ENCODE data around the gene HRNR. TPM values are rescaled to one million over a fixed set of nuclear protein-coding genes. Genes with fewer than 3 reads are reported as not detected.
A peak's percentile ranks its signal among the peaks of the same experiment; 100 is the strongest.

The HRNR gene
- polyA plus RNA-seq, 1 of the 3 experiments (the other 2 are of a cell fraction): not detected

DNA sequence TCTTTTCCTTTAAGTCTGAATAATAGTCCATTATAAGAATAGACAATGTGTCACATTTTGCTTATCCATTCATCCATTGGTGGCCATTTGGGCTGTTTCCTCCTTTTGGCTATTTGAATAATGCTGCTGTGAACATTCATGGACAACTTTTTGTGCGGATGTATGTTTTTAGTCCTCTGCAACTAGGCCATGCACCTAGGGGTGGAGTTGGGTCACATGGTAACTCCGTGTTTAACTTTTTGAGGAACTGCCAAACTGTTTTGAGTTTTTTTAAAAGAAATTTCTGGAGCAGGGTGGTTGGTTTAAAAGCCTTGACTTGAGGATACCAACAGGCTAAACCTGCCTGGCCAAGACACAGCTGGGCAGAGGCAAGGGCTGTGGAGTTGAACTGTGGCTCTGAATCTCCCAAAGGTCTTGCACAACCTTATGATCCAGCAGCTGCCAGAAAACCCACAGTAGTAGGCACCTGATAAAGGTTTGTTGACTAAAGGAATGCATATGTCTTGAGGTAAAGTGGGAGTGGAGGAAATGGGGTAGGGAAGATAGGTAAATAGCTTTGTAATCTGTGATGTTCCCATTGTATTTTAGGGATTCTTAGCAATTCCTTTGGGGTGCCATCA, 59.4 kb downstream of the HRNR start:
- H3F3A ChIP-seq (replicated peaks; ENCODE audit: insufficient read depth): peaks cover 17% of the 10 kb centered on the region
- H3K4me3 ChIP-seq (ENCODE audit: low read depth in 2 of 2, low read length in 1 of 2): no peak overlapping the region
- H3K4me2 ChIP-seq: no peak overlapping the region
- no peaks in the 10 kb centered on the region for H4K20me1 ChIP-seq (ENCODE audit: insufficient read depth)
- H3K27me3 ChIP-seq (ENCODE audit: insufficient read depth): no peaks in the 10 kb centered on the region
- H3K9me3 ChIP-seq: no peaks in the 10 kb centered on the region
- TF ChIP-seq, protein P1, sequence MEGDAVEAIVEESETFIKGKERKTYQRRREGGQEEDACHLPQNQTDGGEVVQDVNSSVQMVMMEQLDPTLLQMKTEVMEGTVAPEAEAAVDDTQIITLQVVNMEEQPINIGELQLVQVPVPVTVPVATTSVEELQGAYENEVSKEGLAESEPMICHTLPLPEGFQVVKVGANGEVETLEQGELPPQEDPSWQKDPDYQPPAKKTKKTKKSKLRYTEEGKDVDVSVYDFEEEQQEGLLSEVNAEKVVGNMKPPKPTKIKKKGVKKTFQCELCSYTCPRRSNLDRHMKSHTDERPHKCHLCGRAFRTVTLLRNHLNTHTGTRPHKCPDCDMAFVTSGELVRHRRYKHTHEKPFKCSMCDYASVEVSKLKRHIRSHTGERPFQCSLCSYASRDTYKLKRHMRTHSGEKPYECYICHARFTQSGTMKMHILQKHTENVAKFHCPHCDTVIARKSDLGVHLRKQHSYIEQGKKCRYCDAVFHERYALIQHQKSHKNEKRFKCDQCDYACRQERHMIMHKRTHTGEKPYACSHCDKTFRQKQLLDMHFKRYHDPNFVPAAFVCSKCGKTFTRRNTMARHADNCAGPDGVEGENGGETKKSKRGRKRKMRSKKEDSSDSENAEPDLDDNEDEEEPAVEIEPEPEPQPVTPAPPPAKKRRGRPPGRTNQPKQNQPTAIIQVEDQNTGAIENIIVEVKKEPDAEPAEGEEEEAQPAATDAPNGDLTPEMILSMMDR (IDR thresholded peaks at IDR 0.05): no peak
- H3K9ac ChIP-seq: no peak overlapping the region
- H3K4me1 ChIP-seq (ENCODE audit: control insufficient read depth in 1 of 2, insufficient read depth in 2 of 2, low read depth in 1 of 2, low read length in 1 of 2): peaks cover 0 to 14% of the 10 kb centered on the region in 2 experiments; a peak in 2 of 4 replicates
- ChIA-PET CTCF (interaction anchor here (0.8 kb wide), 1 partner anchor 21 kb away, joined by 4 read pairs; no protein-coding TSS in a partner anchor), POLR2A (no interaction called here)
- no peak overlapping the region for H2AFZ ChIP-seq (ENCODE audit: low read depth)
- DNase-seq: no peak
- no peaks in the 10 kb centered on the region for H3K36me3 ChIP-seq (replicated peaks in 1 of 2; ENCODE audit: control insufficient read depth in 1 of 2, insufficient read depth in 2 of 2, low read length in 1 of 2)
- H3K79me2 ChIP-seq (ENCODE audit: insufficient read depth): no peaks in the 10 kb centered on the region
- 29% methylated on average over 2 of the region's 2 CpGs for WGBS (ENCODE audit: low lambda C conversion rate)
- H3K9me2 ChIP-seq: no peaks in the 10 kb centered on the region
- H3K27ac ChIP-seq (ENCODE audit: low read depth in 2 of 2, low read length in 1 of 2): no peak overlapping the region

GRCh38 chr1:152162792-152163463, 61.1 kb downstream of the HRNR start:
- Histone ChIP-seq H4K20me1 (ENCODE audit: insufficient read depth) (no peaks in the 10 kb centered on the region), H3K79me2 (ENCODE audit: insufficient read depth) (no peaks in the 10 kb centered on the region), H3K9ac (no peak overlapping the region), H2AFZ (ENCODE audit: low read depth) (no peak overlapping the region), H3K9me2 (no peaks in the 10 kb centered on the region), H3K9me3 (no peaks in the 10 kb centered on the region), H3K36me3 (replicated peaks in 1 of 2; ENCODE audit: control insufficient read depth in 1 of 2, insufficient read depth in 2 of 2, low read length in 1 of 2) (no peaks in the 10 kb centered on the region), H3K4me1 (ENCODE audit: control insufficient read depth in 1 of 2, insufficient read depth in 2 of 2, low read depth in 1 of 2, low read length in 1 of 2) (peaks cover 0 to 14% of the 10 kb centered on the region in 2 experiments; a peak in 2 of 4 replicates), H3K4me3 (ENCODE audit: low read depth in 2 of 2, low read length in 1 of 2) (no peak overlapping the region), H3K27me3 (ENCODE audit: insufficient read depth) (no peaks in the 10 kb centered on the region), H3K4me2 (peak overlapping the region; percentile 29), H3F3A (replicated peaks; ENCODE audit: insufficient read depth) (peaks cover 17% of the 10 kb centered on the region), H3K27ac (ENCODE audit: low read depth in 2 of 2, low read length in 1 of 2) (peak overlapping the region in 1 of 2 experiments; percentile 55; a peak in 2 of 4 replicates)
- DNase-seq: no peak
- ChIA-PET POLR2A (no interaction called here), CTCF (interaction anchor here (1.2 kb wide), 1 partner anchor 13 kb away, joined by 3 read pairs; no protein-coding TSS in a partner anchor)
- 0% methylated on average over 1 of the region's 1 CpG for WGBS (ENCODE audit: low lambda C conversion rate)
- TF ChIP-seq USF1 (IDR thresholded peaks at IDR 0.05; ENCODE audit: borderline replicate concordance, low read depth) (no peak), FOXM1 (IDR thresholded peaks at IDR 0.05; ENCODE audit: low read depth) (no peak), NRF1 (IDR thresholded peaks at IDR 0.05; ENCODE audit: low read depth, low read length) (no peak), JUND (IDR thresholded peaks at IDR 0.05) (peak; percentile 52; the same call in 1 of the 2 replicates), SMC3 (IDR thresholded peaks at IDR 0.05; ENCODE audit: low read depth, low read length) (no peak), RFX5 (IDR thresholded peaks at IDR 0.05; ENCODE audit: low read length) (no peak), POLR2AphosphoS5 (IDR thresholded peaks at IDR 0.05; ENCODE audit: low read depth, low read length) (peak; percentile 19; the same call in 1 of the 2 replicates), RAD21 (IDR thresholded peaks at IDR 0.05; ENCODE audit: low read length) (no peak), MEF2A (IDR thresholded peaks at IDR 0.05; ENCODE audit: borderline replicate concordance, low read depth) (peak; percentile 50; the same call in 1 of the 2 replicates), REST (IDR thresholded peaks at IDR 0.05; ENCODE audit: low read depth, low read length) (no peak), GABPA (IDR thresholded peaks at IDR 0.05; ENCODE audit: low read depth) (no peak), ELF1 (IDR thresholded peaks at IDR 0.05) (no peak), RCOR1 (IDR thresholded peaks at IDR 0.05; ENCODE audit: low read length) (no peak), EP300 (IDR thresholded peaks at IDR 0.05; ENCODE audit: borderline replicate concordance in 1 of 2, low read depth in 1 of 2, low read length in 1 of 2) (0 out of 4 replicates have a peak, but pooled peaks of 1 of the 2 experiments have one; percentile 40), EZH2phosphoT487 (IDR thresholded peaks at IDR 0.05; ENCODE audit: borderline replicate concordance, low read depth) (no peak), TAF1 (IDR thresholded peaks at IDR 0.05; ENCODE audit: borderline replicate concordance, low read depth, low read length) (no peak)
- TF ChIP-seq, protein P2, sequence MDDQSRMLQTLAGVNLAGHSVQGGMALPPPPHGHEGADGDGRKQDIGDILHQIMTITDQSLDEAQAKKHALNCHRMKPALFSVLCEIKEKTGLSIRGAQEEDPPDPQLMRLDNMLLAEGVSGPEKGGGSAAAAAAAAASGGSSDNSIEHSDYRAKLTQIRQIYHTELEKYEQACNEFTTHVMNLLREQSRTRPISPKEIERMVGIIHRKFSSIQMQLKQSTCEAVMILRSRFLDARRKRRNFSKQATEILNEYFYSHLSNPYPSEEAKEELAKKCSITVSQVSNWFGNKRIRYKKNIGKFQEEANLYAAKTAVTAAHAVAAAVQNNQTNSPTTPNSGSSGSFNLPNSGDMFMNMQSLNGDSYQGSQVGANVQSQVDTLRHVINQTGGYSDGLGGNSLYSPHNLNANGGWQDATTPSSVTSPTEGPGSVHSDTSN (IDR thresholded peaks at IDR 0.05): peak; percentile 59

Measured in SK-N-SH (cell line).